GM19328 (cell line): ENCODE measurements around the gene INO80D.
"Not testable (repeated sequence)": the region's sequence is repeated elsewhere in the genome, so short reads cannot be mapped to it uniquely, and the experiment has no call there.

ENCODE experiments used
- ATAC-seq: cut with Tn5 transposase; IDR thresholded peaks from one replicate; pipeline ENCODE4 v1.9.1; 2021; ENCODE audit warnings: mild to moderate bottlenecking, moderate library complexity; ENCODE audit not compliant: unreplicated experiment

INO80D gene

DNA sequence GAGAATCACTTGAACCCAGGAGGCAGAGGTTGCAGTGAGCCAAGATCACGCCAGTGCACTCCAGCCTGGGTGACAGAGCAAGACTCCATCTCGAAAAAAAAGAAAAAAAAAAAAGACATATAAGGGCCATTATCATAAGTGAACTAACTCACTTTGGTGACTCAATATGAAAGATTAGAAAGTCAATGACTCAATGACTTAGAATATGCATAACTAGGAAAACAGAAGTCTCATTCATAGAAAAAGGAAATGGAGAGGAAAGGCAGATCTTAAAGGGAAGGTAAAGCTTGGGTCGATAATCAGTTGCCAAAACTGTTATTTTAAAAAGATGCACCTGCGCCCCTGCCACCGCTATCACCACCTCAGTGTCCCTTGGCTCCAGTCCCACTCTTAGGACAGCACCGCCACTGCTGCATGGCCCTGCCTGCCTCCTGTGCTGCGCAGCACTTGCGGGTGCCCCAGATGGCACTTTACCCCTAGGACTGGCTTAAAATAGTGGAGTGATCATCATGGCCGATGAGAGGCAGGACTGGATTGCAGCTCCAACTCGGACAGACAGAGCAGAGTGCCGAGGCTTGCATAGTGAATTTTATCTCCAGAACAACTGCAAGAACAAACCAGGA, 54.7 kb downstream of the INO80D start:
- no peak for ATAC-seq

DNA sequence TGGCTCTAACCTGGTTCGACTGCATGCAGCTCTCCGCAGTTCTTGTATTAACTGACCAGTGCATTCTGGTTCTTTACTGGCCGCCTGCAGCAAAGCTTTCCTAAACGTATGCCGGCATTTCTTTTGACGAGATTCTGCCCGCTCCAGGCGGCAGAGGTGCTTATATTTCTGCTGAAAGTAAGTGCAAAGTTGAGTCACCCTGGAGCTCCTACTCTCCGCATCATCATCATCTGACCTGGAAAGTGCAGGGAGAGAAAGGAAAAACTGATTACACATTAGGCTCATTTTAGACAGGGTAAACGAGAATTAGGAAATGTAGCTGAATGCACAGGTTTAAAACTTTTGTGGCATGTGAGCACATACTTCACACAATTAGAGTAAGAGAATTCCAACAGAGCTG, 57.9 kb downstream of the INO80D start:
- ATAC-seq = no peak

DNA sequence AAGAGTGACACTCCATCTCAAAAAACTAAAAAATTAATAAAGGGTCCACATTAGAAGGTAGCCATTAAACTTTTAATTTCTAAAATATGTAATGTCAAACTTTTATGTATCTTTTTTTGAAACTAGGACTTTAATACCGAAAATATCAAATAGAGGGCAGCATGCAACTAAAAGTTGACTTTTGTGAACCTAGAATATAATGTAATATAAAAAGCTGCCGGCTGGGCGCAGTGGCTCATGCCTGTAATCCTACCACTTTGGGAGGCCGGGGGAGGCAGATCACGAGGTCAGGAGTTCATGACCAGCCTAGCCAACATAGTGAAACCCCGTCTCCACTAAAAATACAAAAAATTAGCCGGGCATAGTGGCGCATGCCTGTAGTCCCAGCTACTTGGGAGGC, 62.8 kb downstream of the INO80D start:
- ATAC-seq = no peak

DNA sequence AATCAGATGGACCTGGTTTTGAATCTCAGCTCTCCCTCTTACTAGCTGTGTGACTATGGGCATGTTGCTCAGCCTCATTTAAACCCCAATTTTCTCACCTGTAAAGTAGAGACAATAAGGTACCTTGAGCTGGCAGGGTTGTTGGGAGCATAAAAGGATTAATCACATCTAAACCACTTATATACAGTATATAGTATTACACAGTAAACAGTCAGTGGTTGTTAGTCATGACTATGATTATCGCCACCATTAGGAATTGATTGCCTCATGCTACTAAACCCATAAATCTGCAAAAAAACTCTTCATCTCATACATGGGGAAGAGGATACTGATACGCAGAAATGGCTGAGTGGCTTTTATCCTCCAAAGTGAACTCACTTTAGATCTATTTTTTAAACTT, 65.8 kb downstream of the INO80D start:
- ATAC-seq = no peak

- not testable (repeated sequence) for ATAC-seq
Observed at GRCh38 chr2:206015746-206016145, 70.2 kb downstream of the INO80D start.

- ATAC-seq = no peak
Observed at GRCh38 chr2:206011795-206012194, 74.2 kb downstream of the INO80D start.

DNA sequence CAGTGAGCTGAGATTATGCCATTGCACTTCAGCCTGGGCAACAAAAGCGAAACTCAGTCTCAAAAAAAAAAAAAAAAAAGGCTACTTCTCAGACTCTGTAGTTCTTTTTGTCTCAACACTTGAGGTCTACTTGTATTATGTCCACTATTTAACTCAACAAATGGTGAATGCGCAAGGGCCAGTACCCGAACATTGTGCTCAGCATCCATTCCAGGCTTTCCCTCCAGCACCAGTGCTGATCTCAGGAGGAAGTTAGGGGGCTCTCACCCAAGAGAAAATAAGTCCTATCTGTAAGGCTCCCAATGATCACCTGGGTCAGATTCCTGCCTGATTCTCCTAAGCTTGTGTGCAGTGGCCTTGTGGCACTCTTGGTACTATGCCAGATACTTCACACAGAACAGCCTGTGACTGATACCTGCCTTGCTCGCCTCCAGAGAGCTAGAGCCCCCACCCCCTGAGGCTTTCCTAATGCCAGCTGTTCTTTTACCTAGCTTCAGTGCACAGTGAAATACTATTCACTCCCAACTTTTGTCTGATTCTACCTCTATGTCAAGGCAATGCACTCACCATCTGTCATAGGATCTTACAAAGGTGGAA, 74.9 kb downstream of the INO80D start:
- no peak for ATAC-seq

GRCh38 chr2:206004004-206004693, 81.8 kb downstream of the INO80D start:
- no peak for ATAC-seq

- no peak for ATAC-seq
Observed at GRCh38 chr2:206002440-206002839, 83.5 kb downstream of the INO80D start.

GRCh38 chr2:206001912-206002311, 84.1 kb downstream of the INO80D start:
- no peak for ATAC-seq

- ATAC-seq = no peak
Observed at GRCh38 chr2:206000776-206001175, 85.2 kb downstream of the INO80D start.

- ATAC-seq = no peak
Observed at GRCh38 chr2:205998583-205998982, 87.4 kb downstream of the INO80D start.

- no peak for ATAC-seq
Observed at GRCh38 chr2:205996161-205996560, 89.8 kb downstream of the INO80D start.

DNA sequence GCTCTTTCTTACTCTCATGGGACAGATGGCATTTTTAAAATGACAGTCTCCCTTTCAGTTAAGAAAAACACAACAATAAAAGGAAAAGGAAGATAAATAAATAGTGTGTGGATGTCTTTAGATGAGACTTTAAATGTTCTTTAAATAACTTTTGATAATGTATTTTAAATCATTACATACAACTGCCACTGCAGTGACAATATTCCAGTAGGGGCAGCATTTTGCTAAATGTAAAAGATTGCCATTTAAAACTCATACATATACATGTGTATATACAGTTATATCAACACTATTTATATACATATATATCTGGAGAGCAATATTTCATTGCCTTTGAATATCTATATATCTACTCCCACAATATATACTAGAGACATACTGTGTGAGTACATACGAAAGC, 90.7 kb downstream of the INO80D start:
- ATAC-seq = no peak

- no peak for ATAC-seq
Observed at GRCh38 chr2:205994344-205994743, 91.6 kb downstream of the INO80D start.

GRCh38 chr2:205990104-205990503, 95.9 kb downstream of the INO80D start:
- ATAC-seq = no peak

DNA sequence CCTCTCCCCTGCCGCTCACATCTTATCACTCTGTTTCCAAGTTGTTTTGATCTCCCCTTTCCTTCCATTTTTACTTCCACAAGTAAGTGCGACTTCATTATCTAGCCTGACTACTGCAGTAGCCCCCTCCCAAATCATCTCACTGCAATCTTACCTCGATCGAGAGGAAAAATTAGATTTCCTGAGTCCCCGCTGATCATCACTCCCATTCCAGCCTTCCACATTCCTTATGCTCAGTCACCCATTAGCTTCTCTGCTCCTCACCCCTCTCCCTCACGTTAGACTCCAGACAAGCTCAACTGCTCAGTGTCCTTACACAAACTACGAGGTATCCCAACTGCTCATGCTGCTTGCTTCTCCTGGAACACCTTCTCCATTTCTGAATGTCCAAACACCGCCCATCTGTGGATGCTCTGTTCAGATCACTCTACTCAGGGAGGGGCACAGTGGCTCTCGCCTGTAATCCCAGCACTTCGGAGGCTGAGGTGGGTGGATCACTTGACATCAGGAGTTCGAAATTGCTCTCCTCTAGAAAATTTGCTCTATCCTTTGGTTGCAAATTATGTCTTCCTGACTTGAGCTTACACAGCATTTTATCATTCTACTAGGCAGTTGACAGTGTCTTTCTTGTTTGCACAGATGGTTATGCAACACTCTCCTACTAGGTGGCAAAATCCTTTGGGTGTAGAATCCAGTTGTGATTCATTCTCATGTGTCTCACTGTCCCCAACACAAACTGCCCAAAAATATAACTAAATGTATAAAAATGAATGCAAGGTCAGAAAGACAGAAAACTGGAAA, 96.5 kb downstream of the INO80D start:
- no peak for ATAC-seq

DNA sequence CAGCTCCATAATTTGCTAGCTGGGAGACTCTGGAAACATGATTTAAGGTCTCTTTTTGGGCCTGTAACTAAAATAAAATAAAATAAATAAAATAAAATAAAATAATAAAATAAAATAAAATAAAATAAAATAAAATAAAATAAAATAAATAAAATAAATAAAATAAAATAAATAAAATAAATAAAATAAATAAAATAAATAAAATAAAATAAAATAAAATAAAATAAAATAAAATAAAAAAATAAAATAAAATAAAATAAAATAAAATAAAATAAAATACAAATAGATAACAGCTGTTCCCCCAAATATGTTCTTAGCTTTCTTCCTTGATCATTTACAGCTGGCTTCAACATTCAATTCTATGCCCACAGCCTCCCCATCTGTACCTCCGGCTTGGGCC, 97.3 kb downstream of the INO80D start:
- ATAC-seq = not testable (repeated sequence)

DNA sequence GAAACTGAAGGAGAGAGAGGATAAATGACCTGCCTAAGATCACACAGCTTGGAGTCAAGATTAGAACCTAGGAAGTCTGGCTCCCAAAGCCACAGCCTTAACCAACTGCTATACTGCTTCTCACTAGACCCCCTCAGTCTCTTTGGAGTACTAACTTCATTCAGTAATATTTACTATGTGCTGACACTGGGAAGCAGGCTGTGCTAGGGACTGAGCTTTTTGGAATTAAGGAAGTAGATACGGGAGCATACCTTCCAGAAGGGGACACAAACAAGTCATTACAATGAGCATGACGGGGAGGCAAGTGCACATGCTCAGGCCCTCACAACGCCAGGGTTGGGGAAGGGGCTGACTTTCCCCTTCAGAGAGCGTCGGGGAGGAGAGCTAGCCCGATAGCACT, 97.7 kb downstream of the INO80D start:
- no peak for ATAC-seq

GRCh38 chr2:205986334-205986733, 99.6 kb downstream of the INO80D start:
- ATAC-seq = not testable (repeated sequence)

- no peak for ATAC-seq
Observed at GRCh38 chr2:205984381-205984780, 101.6 kb downstream of the INO80D start.
